K562 (cell line): Measurements from ENCODE around the gene SMIM21. TPM values are rescaled to one million over a fixed set of nuclear protein-coding genes. Genes with fewer than 3 reads are reported as not detected.

Experiments used
- ATAC-seq: fragments of 200-7000 bp; cut with Tn5 transposase; 3 replicates; pipeline ENCODE4 v1.9.1; 2020; ENCODE audit warnings: moderate library complexity
- BruUV-seq: library from RNA; stranded (reverse); fragments of 400-500 nt; replicated peaks from 2 replicates; lab custom pipeline; 2021; lab: Mats Ljungman, UMichigan
- CTCF ChIA-PET: fragments of 300-600 bp; formaldehyde crosslinking; extraction: SDS; loops from one replicate; lab custom pipeline; 2021; ENCODE audit warnings: low intra/inter-chr PET ratio; lab: Yijun Ruan, JAX
- POLR2A ChIA-PET: fragments of 300-600, 350-650 bp; sonication (Branson Sonifier 250); formaldehyde crosslinking; extraction: SDS; loops from one replicate; lab custom pipeline; 2021; ENCODE audit warnings: antibody characterized with exemption, inconsistent platforms; lab: Yijun Ruan, JAX
- DNase-seq, 4 experiments: peaks; one replicate each; pipeline versions ENCODE4 v3.0.0 to v3.0.0-alpha.2; 2011 to 2018; ENCODE audit warnings: low spot score in 3 of 4, mixed read lengths in 3 of 4; ENCODE audit errors: extremely low read depth in 1 of 4
- FAIRE-seq: peaks from 2 replicates; lab custom pipeline; 2011; peaks lifted over from hg19 to GRCh38; lab: Jason Lieb, UNC
- H2AFZ ChIP-seq: 2 replicates; pipeline ENCODE4 v1.6.0; 2011; ENCODE audit warnings: low read depth, low read length, control low read depth, inconsistent platforms
- H3K27ac ChIP-seq: fragments of 200-600 bp; 3 replicates; pipeline ENCODE4 v1.8.0; 2011; ENCODE audit warnings: low read depth, mild to moderate bottlenecking, control low read depth, inconsistent platforms, low read length, moderate library complexity, mixed read lengths; ENCODE audit errors: extremely low read depth
- H3K27me3 ChIP-seq, 2 experiments: fragments of 300-600 bp in 1 of 2; 2 replicates in 1 of 2; 3 replicates in 1 of 2; pipeline versions ENCODE4 v1.6.0 to v1.8.0; 2011; ENCODE audit warnings: inconsistent platforms in 2 of 2, low read length in 2 of 2, mild to moderate bottlenecking in 1 of 2, mixed read lengths in 1 of 2, moderate library complexity in 1 of 2; ENCODE audit not compliant: control insufficient read depth in 2 of 2, insufficient read depth in 2 of 2
- H3K36me3 ChIP-seq: fragments of 300-600 bp; 3 replicates; pipeline ENCODE4 v1.8.0; 2011; ENCODE audit warnings: mild to moderate bottlenecking, low read length, inconsistent platforms; ENCODE audit not compliant: control insufficient read depth, insufficient read depth
- H3K4me1 ChIP-seq, 2 experiments: fragments of 200-600 bp in 1 of 2; replicated peaks in 1 of 2; 2 replicates in 1 of 2; 3 replicates in 1 of 2; pipeline versions ENCODE4 v1.5.1 to v1.8.0; 2011; ENCODE audit warnings: inconsistent platforms in 2 of 2, low read length in 2 of 2, mild to moderate bottlenecking in 1 of 2, mixed read lengths in 1 of 2, moderate library complexity in 1 of 2; ENCODE audit not compliant: control insufficient read depth in 2 of 2, insufficient read depth in 2 of 2
- H3K4me2 ChIP-seq: 2 replicates; pipeline ENCODE4 v1.6.1; 2011; ENCODE audit warnings: low read length, control low read depth, inconsistent platforms, mixed read lengths; ENCODE audit not compliant: insufficient read depth
- H3K4me3 ChIP-seq: fragments of 200-600 bp; sonication (generic), shearing (Covaris generic); 2 replicates; pipeline ENCODE4 v1.5.1; 2016; ENCODE audit warnings: control low read depth, inconsistent platforms
- H3K79me2 ChIP-seq: fragments of 200-600 bp; 3 replicates; pipeline ENCODE4 v1.8.0; 2011; ENCODE audit warnings: low read length, inconsistent platforms; ENCODE audit not compliant: control insufficient read depth, insufficient read depth
- H3K9ac ChIP-seq, 2 experiments: 2 replicates each; pipeline versions ENCODE4 v1.6.0 to v1.6.1; 2011; ENCODE audit warnings: low read depth in 2 of 2, low read length in 2 of 2, control low read depth in 1 of 2, inconsistent platforms in 1 of 2, mild to moderate bottlenecking in 1 of 2, mixed read lengths in 1 of 2; ENCODE audit not compliant: insufficient read depth in 1 of 2
- H3K9me1 ChIP-seq: one replicate; pipeline ENCODE4 v1.6.0; 2011; ENCODE audit warnings: inconsistent platforms, mild to moderate bottlenecking, low read length, moderate library complexity; ENCODE audit not compliant: control insufficient read depth, insufficient read depth
- H3K9me3 ChIP-seq: replicated peaks from 2 replicates; pipeline ENCODE4 v1.5.1; 2011; ENCODE audit warnings: low read depth, low read length, inconsistent platforms; ENCODE audit not compliant: control insufficient read depth, insufficient read depth
- H4K20me1 ChIP-seq: replicated peaks from 2 replicates; pipeline ENCODE4 v1.6.1; 2011; ENCODE audit warnings: low read length, inconsistent platforms, mixed read lengths; ENCODE audit not compliant: control insufficient read depth, insufficient read depth
- BHLHE40 ChIP-seq: IDR thresholded peaks from 2 replicates; pipeline ENCODE4 v1.6.1; 2011; ENCODE audit warnings: low read length, improper control_type of control experiment
- HNRNPK ChIP-seq: fragments of 200-400 bp; formaldehyde crosslinking; IDR thresholded peaks from one replicate; pipeline ENCODE4 v1.6.1; 2018; ENCODE audit warnings: mild to moderate bottlenecking, low read depth, low read length; ENCODE audit not compliant: poor library complexity, severe bottlenecking
- SREBF1 ChIP-seq: fragments of 150-350 bp; IDR thresholded peaks from 2 replicates; pipeline ENCODE4 v1.6.1; 2014; ENCODE audit warnings: antibody characterized with exemption, low read depth, low read length, borderline replicate concordance
- TCF7 ChIP-seq: sonication (generic); IDR thresholded peaks from 2 replicates; pipeline ENCODE4 v1.6.1; 2016; ENCODE audit warnings: antibody characterized with exemption, borderline replicate concordance
- ZNF165 ChIP-seq: fragments of 250-450 bp; sonication (Bioruptor Pico); IDR thresholded peaks from 2 replicates; pipeline ENCODE4 v1.4.0; 2020; ENCODE audit warnings: borderline replicate concordance
- WGBS: fragments of 100-300 bp; shearing (Covaris generic); methylation state at CpG from one replicate; pipeline ENCODE4 v1.1.6; 2016; ENCODE audit warnings: low coverage, mixed read lengths; ENCODE audit not compliant: insufficient coverage; ENCODE audit errors: missing lambda C conversion rate; 5-methylcytosine and 5-hydroxymethylcytosine counted together
- in situ Hi-C: fragments of 300-500 bp; cut with MboI; formaldehyde crosslinking; loops from 4 replicates; pipeline ENCODE4 v1.15.0; 2018; ENCODE audit warnings: inconsistent platforms, mixed read lengths
- intact Hi-C: fragments of 100-400 bp; cut with micrococcal nuclease; formaldehyde crosslinking; loops from 2 replicates; pipeline ENCODE4 v1.14.2; 2022
- polyA plus RNA-seq, 8 experiments: library from polyadenylated mRNA; depleted of rRNA in 4 of 8; stranded (reverse) in 5 of 8; unstranded in 3 of 8; fragments of >200 nt; fragmentation: Nextera tagmentation in 2 of 8; fragmentation: Illumina TruSeq in 1 of 8; extraction: Ambion mirVana in 2 of 8; extraction: Trizol in 1 of 8; gene quantifications; 2 replicates each; pipeline versions ENCODE4 v1.2.1 to v1.2.3, GENCODE V29; 2011 to 2014; ENCODE audit warnings: inconsistent platforms in 1 of 8, missing spikeins in 1 of 8
- total RNA-seq, 7 experiments: library from RNA; depleted of rRNA in 6 of 7; stranded (reverse); fragments of >200 nt in 6 of 7; fragmentation: Illumina TruSeq in 2 of 7; extraction: Trizol in 2 of 7; gene quantifications; 2 replicates each; pipeline versions ENCODE4 v1.2.1 to v1.2.3, GENCODE V29; 2011 to 2021; ENCODE audit warnings: low replicate concordance in 1 of 7
- TF ChIP-seq, protein P1 (sequence below): sonication (generic); formaldehyde crosslinking; IDR thresholded peaks from 2 replicates; pipeline ENCODE4 v1.8.0; 2022; ENCODE audit warnings: mild to moderate bottlenecking, missing genetic modification reagents
- TF ChIP-seq, protein P2 (sequence below): fragments of 250-450 bp; sonication (Bioruptor Pico); IDR thresholded peaks from 2 replicates; pipeline ENCODE4 v1.8.0; 2022; ENCODE audit warnings: inconsistent platforms, mild to moderate bottlenecking, moderate library complexity, borderline replicate concordance
- TF ChIP-seq, protein P3 (sequence below): fragments of 450-650 bp; conservative IDR thresholded peaks from 2 replicates; pipeline ENCODE4 v1.6.1; 2016; ENCODE audit warnings: missing genetic modification characterization, low read depth, mild to moderate bottlenecking, control low read depth, missing compliant biosample characterization

The SMIM21 gene
- total and polyA plus RNA-seq, 9 of the 15 experiments (the other 6 are each of a cell fraction or from before 2014, with no cell fraction given), result not detected

DNA sequence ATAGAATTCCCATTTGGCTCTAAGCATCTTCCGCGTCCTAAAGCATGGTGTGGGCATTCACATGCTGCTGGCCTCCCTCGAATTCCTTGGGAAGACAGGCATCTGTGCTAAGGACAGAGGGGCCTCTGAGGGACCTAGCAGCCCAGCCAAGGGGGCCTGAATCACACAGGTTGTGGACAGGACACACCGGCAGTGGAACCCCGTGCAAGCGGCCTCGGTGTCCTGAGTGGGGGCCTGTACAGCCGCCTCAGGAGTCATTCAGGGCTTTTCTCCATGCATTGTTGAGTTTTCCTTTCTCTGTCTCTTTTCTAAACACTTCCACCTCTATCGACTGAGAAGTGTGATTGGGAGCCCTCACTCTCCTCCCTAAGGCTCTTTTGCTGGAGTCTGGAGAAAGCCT is 44.3 kb upstream of the SMIM21 start:
- in situ Hi-C loops, result no loop called here
- intact Hi-C loops, result loop anchor here (10.0 kb wide), 2 partner anchors 307 to 577 kb away; no protein-coding TSS in a partner anchor
- TF ChIP-seq HNRNPK (no peak), BHLHE40 (no peak)
- TF ChIP-seq, all 486 proteins: peak for 0
- no peak for ATAC-seq
- Histone ChIP-seq H2AFZ (no peak overlapping the region), H3K9ac (no peak overlapping the region), H3K9me1 (no peaks in the 10 kb centered on the region), H3K9me3 (no peaks in the 10 kb centered on the region), H3K4me2 (no peak overlapping the region), H4K20me1 (no peaks in the 10 kb centered on the region), H3K27ac (no peak overlapping the region), H3K27me3 (peaks cover 0 to 6% of the 10 kb centered on the region in 2 experiments; a peak in 2 of 5 replicates), H3K79me2 (no peaks in the 10 kb centered on the region), H3K4me3 (no peak overlapping the region), H3K36me3 (no peaks in the 10 kb centered on the region), H3K4me1 (no peaks in the 10 kb centered on the region)
- WGBS, result 3% methylated on average over 6 of the region's 9 CpGs
- CTCF ChIA-PET, result no interaction called here
- no peak for FAIRE-seq
- BruUV-seq, result no TSS peak
- POLR2A ChIA-PET, result interaction anchor here (0.5 to 0.6 kb wide), 2 partner anchors 15 to 298 kb away, joined by 4 read pairs; no protein-coding TSS in a partner anchor
- DNase-seq, result no peak

DNA sequence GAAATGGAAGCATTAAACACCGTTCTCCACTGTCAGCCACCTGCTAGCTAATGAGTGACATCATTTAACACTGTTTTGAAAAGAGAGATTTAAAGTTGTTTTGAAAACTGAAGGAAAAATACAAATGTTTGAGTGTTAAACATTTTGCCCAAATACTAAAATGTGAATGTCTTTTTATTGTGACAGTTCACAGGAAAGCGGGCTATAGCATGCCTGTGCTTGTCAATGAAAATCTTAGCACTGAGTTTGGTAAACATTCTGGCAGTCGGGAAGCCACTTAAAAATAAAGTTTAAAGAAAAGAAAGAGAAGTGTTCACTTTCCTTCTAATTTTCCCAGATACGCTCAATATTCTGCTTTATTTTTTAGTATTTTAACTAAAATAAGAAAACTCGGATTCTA is 40.3 kb upstream of the SMIM21 start:
- Histone ChIP-seq H2AFZ (no peak overlapping the region), H3K4me1 (no peaks in the 10 kb centered on the region), H4K20me1 (no peaks in the 10 kb centered on the region), H3K36me3 (no peaks in the 10 kb centered on the region), H3K9me3 (no peaks in the 10 kb centered on the region), H3K79me2 (no peaks in the 10 kb centered on the region), H3K9ac (no peak overlapping the region), H3K4me2 (no peak overlapping the region), H3K4me3 (no peak overlapping the region), H3K27me3 (peaks cover 0 to 17% of the 10 kb centered on the region in 2 experiments; a peak in 3 of 5 replicates), H3K9me1 (no peaks in the 10 kb centered on the region), H3K27ac (no peak overlapping the region)
- no TSS peak for BruUV-seq
- CTCF ChIA-PET, result no interaction called here
- WGBS, result 4% methylated on average over 5 of the region's 5 CpGs
- POLR2A ChIA-PET, result no interaction called here
- intact Hi-C loops (no loop called here), in situ Hi-C loops (no loop called here)
- ATAC-seq (no peak), FAIRE-seq (no peak), DNase-seq (no peak)
- TF ChIP-seq, protein P1, sequence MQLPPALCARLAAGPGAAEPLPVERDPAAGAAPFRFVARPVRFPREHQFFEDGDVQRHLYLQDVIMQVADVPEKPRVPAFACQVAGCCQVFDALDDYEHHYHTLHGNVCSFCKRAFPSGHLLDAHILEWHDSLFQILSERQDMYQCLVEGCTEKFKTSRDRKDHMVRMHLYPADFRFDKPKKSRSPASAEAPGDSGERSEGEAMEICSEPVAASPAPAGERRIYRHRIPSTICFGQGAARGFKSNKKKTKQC (CRISPR knock-in tag), result no peak
- TF ChIP-seq ZNF165 (CRISPR knock-in tag), result no peak
- TF ChIP-seq TCF7, result no peak
- TF ChIP-seq SREBF1, result no peak
- TF ChIP-seq, protein P2, sequence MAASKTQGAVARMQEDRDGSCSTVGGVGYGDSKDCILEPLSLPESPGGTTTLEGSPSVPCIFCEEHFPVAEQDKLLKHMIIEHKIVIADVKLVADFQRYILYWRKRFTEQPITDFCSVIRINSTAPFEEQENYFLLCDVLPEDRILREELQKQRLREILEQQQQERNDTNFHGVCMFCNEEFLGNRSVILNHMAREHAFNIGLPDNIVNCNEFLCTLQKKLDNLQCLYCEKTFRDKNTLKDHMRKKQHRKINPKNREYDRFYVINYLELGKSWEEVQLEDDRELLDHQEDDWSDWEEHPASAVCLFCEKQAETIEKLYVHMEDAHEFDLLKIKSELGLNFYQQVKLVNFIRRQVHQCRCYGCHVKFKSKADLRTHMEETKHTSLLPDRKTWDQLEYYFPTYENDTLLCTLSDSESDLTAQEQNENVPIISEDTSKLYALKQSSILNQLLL (CRISPR knock-in tag), result no peak
- TF ChIP-seq, protein P3, sequence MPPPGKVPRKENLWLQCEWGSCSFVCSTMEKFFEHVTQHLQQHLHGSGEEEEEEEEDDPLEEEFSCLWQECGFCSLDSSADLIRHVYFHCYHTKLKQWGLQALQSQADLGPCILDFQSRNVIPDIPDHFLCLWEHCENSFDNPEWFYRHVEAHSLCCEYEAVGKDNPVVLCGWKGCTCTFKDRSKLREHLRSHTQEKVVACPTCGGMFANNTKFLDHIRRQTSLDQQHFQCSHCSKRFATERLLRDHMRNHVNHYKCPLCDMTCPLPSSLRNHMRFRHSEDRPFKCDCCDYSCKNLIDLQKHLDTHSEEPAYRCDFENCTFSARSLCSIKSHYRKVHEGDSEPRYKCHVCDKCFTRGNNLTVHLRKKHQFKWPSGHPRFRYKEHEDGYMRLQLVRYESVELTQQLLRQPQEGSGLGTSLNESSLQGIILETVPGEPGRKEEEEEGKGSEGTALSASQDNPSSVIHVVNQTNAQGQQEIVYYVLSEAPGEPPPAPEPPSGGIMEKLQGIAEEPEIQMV (tag), result no peak
